ENCODE results near the gene NUP42. TPM values are rescaled to one million over a fixed set of nuclear protein-coding genes. Genes with fewer than 3 reads are reported as not detected.
"Not testable (repeated sequence)": the region's sequence is repeated elsewhere in the genome, so short reads cannot be mapped to it uniquely, and the experiment has no call there.

NUP42 gene
- total RNA-seq, 1 experiment from 2014 or later = 30.3 TPM

- BruUV-seq (replicated peaks); ATAC-seq; DNase-seq (ENCODE audit: low read depth, low spot score); H3K4me3 ChIP-seq (ENCODE audit: low read depth in 2 of 2, low read length in 2 of 2); CTCF ChIA-PET; H3K27me3 ChIP-seq (ENCODE audit: control insufficient read depth, insufficient read depth, low read length); H3K9me3 ChIP-seq (ENCODE audit: control insufficient read depth, insufficient read depth, low read depth, low read length); intact Hi-C loops (cut with micrococcal nuclease; ENCODE audit: unreplicated experiment); H3K27ac ChIP-seq (ENCODE audit: low read length); in situ Hi-C loops (cut with HindIII; ENCODE audit: low pct_unique_long_range_greater_than_20kb, low sequenced_read_pairs); POLR2A ChIA-PET; H3K4me1 ChIP-seq (ENCODE audit: control insufficient read depth, insufficient read depth, low read length): not testable (repeated sequence)
- peaks cover 31% of the 10 kb centered on the region for H3K36me3 ChIP-seq (ENCODE audit: control insufficient read depth, insufficient read depth, low read length)
Measured at GRCh38 chr7:23197745-23198144, 15.9 kb downstream of the NUP42 start.

- no peaks in the 10 kb centered on the region for H3K27me3 ChIP-seq (ENCODE audit: control insufficient read depth, insufficient read depth, low read length)
- ChIA-PET CTCF (no interaction called here), POLR2A (no interaction called here)
- H3K36me3 ChIP-seq (ENCODE audit: control insufficient read depth, insufficient read depth, low read length) = peaks cover 31% of the 10 kb centered on the region
- H3K27ac ChIP-seq (ENCODE audit: low read length) = no peak overlapping the region
- no TSS peak for BruUV-seq (replicated peaks)
- TF ChIP-seq TCF7L2 (IDR thresholded peaks at IDR 0.05; ENCODE audit: low read depth, low read length) = no peak
- TF ChIP-seq CTCF (IDR thresholded peaks at IDR 0.05) = no peak
- TF ChIP-seq POLR2AphosphoS5 (IDR thresholded peaks at IDR 0.05; ENCODE audit: low read depth, low read length) = no peak
- no peak for TF ChIP-seq SIN3A (IDR thresholded peaks at IDR 0.05; ENCODE audit: borderline replicate concordance, insufficient read depth, low read depth, low read length)
- no peak for TF ChIP-seq REST (IDR thresholded peaks at IDR 0.05; ENCODE audit: insufficient read depth in 1 of 2, low read depth in 2 of 2, low read length in 1 of 2)
- DNase-seq (ENCODE audit: low read depth, low spot score) (no peak), ATAC-seq (no peak)
- no peaks in the 10 kb centered on the region for H3K9me3 ChIP-seq (ENCODE audit: control insufficient read depth, insufficient read depth, low read depth, low read length)
- intact Hi-C loops (cut with micrococcal nuclease; ENCODE audit: unreplicated experiment) = no loop called here
- no peaks in the 10 kb centered on the region for H3K4me1 ChIP-seq (ENCODE audit: control insufficient read depth, insufficient read depth, low read length)
- no peak overlapping the region for H3K4me3 ChIP-seq (ENCODE audit: low read depth in 2 of 2, low read length in 2 of 2)
- in situ Hi-C loops (cut with HindIII; ENCODE audit: low pct_unique_long_range_greater_than_20kb, low sequenced_read_pairs) = no loop called here
Measured at GRCh38 chr7:23200331-23200730, 18.5 kb downstream of the NUP42 start.

- no peak for TF ChIP-seq TCF7L2 (IDR thresholded peaks at IDR 0.05; ENCODE audit: low read depth, low read length)
- TF ChIP-seq SIN3A (IDR thresholded peaks at IDR 0.05; ENCODE audit: borderline replicate concordance, insufficient read depth, low read depth, low read length) = no peak
- TF ChIP-seq REST (IDR thresholded peaks at IDR 0.05; ENCODE audit: insufficient read depth in 1 of 2, low read depth in 2 of 2, low read length in 1 of 2) = no peak
- no peak for TF ChIP-seq CTCF (IDR thresholded peaks at IDR 0.05)
- TF ChIP-seq POLR2AphosphoS5 (IDR thresholded peaks at IDR 0.05; ENCODE audit: low read depth, low read length) = no peak
- Histone ChIP-seq H3K27ac (ENCODE audit: low read length) (no peak overlapping the region), H3K4me3 (ENCODE audit: low read depth in 2 of 2, low read length in 2 of 2) (no peak overlapping the region), H3K36me3 (ENCODE audit: control insufficient read depth, insufficient read depth, low read length) (peaks cover 18% of the 10 kb centered on the region), H3K27me3 (ENCODE audit: control insufficient read depth, insufficient read depth, low read length) (no peaks in the 10 kb centered on the region), H3K9me3 (ENCODE audit: control insufficient read depth, insufficient read depth, low read depth, low read length) (no peaks in the 10 kb centered on the region), H3K4me1 (ENCODE audit: control insufficient read depth, insufficient read depth, low read length) (no peaks in the 10 kb centered on the region)
- no TSS peak for BruUV-seq (replicated peaks)
- in situ Hi-C loops (cut with HindIII; ENCODE audit: low pct_unique_long_range_greater_than_20kb, low sequenced_read_pairs) (no loop called here), intact Hi-C loops (cut with micrococcal nuclease; ENCODE audit: unreplicated experiment) (no loop called here)
- ChIA-PET CTCF (no interaction called here), POLR2A (no interaction called here)
- DNase-seq (ENCODE audit: low read depth, low spot score) (no peak), ATAC-seq (no peak)
Measured at GRCh38 chr7:23204241-23204640, 22.4 kb downstream of the NUP42 start.
